SJCRH30 (cell line): Measurements from ENCODE around the gene TBCK. TPM values are rescaled to one million over a fixed set of nuclear protein-coding genes. Genes with fewer than 3 reads are reported as not detected.

Source experiments
- DNase-seq, 2 experiments: peaks; one replicate each; pipeline ENCODE4 v3.0.0-alpha.2; 2015 to 2020
- H3K27ac ChIP-seq: fragments of 250-450 bp; sonication (Bioruptor Pico); 2 replicates; pipeline ENCODE4 v1.5.1; 2020; ENCODE audit warnings: mild to moderate bottlenecking, moderate library complexity
- H3K27me3 ChIP-seq: fragments of 250-450 bp; sonication (Bioruptor Pico); 2 replicates; pipeline ENCODE4 v1.5.1; 2020; ENCODE audit warnings: mild to moderate bottlenecking, moderate library complexity
- H3K36me3 ChIP-seq: fragments of 250-450 bp; sonication (Bioruptor Pico); 2 replicates; pipeline ENCODE4 v1.5.1; 2020; ENCODE audit warnings: mild to moderate bottlenecking, moderate library complexity
- H3K4me1 ChIP-seq: fragments of 250-450 bp; sonication (Bioruptor Pico); 2 replicates; pipeline ENCODE4 v1.5.1; 2020; ENCODE audit warnings: mild to moderate bottlenecking, moderate library complexity
- H3K4me3 ChIP-seq: fragments of 250-450 bp; sonication (Bioruptor Pico); 2 replicates; pipeline ENCODE4 v1.5.1; 2020; ENCODE audit warnings: mild to moderate bottlenecking, moderate library complexity
- H3K9me3 ChIP-seq: fragments of 250-450 bp; sonication (Bioruptor Pico); replicated peaks from 2 replicates; pipeline ENCODE4 v1.5.1; 2020; ENCODE audit warnings: mild to moderate bottlenecking, moderate library complexity
- total RNA-seq: library from RNA; depleted of rRNA; stranded (reverse); fragments of >200 nt; shearing (Covaris generic); gene quantifications from 2 replicates; pipeline ENCODE4 v1.2.3, GENCODE V29; 2014; rRNA removed

TBCK gene
- 20.3 and 26.5 TPM in 2 replicates for total RNA-seq

DNA sequence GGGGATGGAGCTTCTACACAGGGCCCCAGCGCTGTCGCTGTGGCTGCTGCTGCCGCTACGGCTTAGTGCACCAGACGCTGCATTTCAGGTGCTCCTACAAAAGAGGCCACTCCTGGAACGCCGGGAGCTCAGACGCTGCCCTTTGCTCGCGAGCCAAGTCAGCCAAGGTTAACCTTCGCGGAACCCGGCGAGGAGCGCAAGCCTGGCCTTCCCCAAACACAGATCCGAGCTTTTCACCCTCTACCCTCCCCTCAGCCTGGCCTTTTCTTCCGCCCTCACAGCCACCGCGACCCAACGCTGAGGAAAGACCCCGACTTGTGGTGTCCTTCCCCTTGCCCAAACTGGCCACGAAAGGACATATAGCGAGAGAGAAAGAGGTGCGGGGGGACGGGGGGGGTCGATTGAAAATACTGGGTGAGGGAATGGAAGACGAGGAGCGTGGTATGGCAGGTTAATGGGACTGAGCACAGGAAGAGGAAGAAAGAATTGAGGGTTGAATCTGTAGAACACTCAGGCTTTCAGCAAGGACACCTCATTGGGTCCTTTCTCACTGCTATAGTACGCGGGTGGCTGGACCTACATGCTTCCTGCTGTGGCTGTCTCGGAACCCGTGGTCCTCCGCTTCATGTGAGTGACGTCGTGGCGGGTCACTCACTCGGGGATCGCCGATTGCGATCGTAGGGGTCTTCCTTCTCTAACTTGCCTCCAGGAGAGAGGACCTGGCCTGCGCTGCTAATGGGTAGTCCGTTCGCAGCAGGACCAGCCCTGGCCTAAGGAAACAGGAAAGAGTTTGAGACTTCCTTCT is at the start of gene TBCK, which contains the start of gene AIMP1:
Gene TBCK, minus strand, starts transcription at position 242 of the 805 bp plus-strand sequence. CDS start 7,249 bp downstream, outside the sequence.
Gene AIMP1, plus strand, starts transcription at position 583 of the 805 bp plus-strand sequence. CDS start 8,460 bp downstream, outside the sequence.
- DNase-seq = peak; percentile 89 to 93
- H3K9me3 ChIP-seq = no peaks in the 10 kb centered on the region
- peak within 1 kb of the TSS; percentile 98 for H3K27ac ChIP-seq
- H3K27me3 ChIP-seq = no peaks in the 10 kb centered on the region
- peaks cover 16% of the 10 kb centered on the region for H3K4me1 ChIP-seq
- peak within 1 kb of the TSS; percentile 72 for H3K4me3 ChIP-seq
- 0 out of 2 replicates have a peak, but pooled peaks cover 4% of the 10 kb centered on the region for H3K36me3 ChIP-seq

DNA sequence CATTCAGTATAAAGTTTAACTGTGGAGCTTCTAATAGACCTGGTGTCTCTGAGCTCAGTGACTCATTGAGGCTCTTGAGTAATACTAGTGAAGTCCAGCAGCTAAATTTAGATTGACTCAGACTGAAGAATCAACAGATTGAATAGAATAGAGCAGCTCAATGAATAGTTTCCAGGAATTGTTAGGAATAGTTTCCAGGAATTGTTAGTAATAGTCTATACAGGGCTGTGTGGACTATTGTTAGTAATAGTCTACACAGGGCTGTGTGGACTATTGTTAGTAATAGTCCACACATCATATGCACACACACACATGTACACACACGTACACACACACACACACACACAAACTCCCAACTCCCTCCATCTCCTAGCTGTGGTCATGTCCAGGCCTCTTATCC is 49.6 kb upstream of the TBCK start:
- Histone ChIP-seq H3K4me3 (no peak overlapping the region), H3K36me3 (no peaks in the 10 kb centered on the region), H3K27ac (no peak overlapping the region), H3K9me3 (no peaks in the 10 kb centered on the region), H3K27me3 (no peaks in the 10 kb centered on the region), H3K4me1 (no peaks in the 10 kb centered on the region)
- no peak for DNase-seq

DNA sequence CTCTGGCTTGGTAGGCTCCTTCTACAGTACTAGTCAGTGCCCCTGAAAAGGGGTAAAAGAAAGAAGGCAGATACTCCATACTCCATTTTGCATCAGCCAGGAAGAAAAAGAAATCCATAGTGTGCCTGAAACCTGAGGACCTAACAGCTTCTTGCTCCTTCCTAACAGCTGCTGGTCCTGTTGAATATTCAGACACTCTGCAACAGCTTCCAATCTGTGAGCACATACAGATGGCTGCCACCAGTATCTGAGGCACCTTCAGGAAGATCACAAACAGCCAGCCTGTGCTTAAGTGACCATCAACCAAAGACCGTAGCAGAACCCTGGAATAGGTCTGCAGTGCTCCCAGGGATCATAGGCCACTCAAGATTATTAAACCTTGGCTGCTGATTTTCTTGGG is 48.3 kb upstream of the TBCK start:
- no peaks in the 10 kb centered on the region for H3K36me3 ChIP-seq
- peak in 1 of 2 experiments; percentile 37 for DNase-seq
- H3K9me3 ChIP-seq = no peaks in the 10 kb centered on the region
- H3K4me1 ChIP-seq = no peaks in the 10 kb centered on the region
- no peaks in the 10 kb centered on the region for H3K27me3 ChIP-seq
- H3K4me3 ChIP-seq = no peak overlapping the region
- H3K27ac ChIP-seq = no peak overlapping the region

DNA sequence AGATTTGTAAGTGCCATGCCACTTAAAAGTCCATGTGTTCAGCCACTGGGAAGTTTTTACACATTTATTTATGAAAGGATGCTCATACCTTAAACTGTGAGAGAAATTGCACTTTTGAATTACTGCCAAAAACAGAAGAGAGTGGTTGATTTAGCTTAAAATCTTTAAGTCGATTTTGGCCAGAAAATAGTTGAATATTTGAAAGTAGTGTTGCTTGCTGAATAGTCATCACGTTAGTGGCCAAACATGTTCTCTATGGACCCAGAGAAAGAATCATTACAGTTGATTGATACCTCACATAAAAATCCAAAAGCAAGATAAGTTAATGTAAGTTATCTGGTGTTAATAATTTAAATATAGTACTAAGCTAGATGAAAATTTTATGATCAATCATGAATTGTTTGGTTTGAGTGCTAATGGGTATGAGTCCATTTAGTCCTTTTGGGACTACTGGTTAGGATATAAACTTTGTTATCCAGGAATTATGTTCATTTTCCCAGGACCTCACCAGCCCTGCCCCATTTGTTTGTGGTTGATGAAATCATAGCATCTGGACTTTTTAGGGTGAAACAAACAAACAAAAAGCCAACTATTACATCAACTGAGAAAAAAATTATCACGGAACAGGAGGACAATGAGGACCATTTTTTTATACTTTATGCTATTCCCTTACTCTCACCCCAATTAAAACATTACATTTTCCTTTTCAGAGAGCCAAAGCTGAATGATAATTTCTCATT is 46.2 kb upstream of the TBCK start:
- no peak for DNase-seq
- Histone ChIP-seq H3K36me3 (no peaks in the 10 kb centered on the region), H3K9me3 (no peaks in the 10 kb centered on the region), H3K4me1 (no peaks in the 10 kb centered on the region), H3K27ac (no peak overlapping the region), H3K4me3 (no peak overlapping the region), H3K27me3 (no peaks in the 10 kb centered on the region)

DNA sequence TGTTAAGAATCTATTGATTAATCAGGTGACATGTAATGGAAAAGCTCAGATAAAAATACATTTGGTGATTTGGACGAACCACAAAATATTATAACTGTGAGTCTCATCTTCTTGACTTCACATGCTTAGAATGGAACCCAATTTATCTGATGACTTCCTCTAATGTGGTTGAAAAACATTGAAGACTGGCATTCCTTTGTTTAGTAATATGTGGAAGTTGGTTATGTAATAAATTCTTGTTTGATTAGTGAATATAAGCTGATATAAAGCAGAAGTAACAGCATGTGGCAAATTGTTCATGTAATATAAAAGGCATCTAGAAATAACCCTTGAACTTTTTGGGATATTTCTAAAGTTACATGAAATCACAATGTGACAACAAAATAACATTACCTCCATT is 42.9 kb upstream of the TBCK start:
- no peaks in the 10 kb centered on the region for H3K9me3 ChIP-seq
- H3K27me3 ChIP-seq = no peaks in the 10 kb centered on the region
- no peak overlapping the region for H3K4me3 ChIP-seq
- no peaks in the 10 kb centered on the region for H3K36me3 ChIP-seq
- no peak for DNase-seq
- H3K27ac ChIP-seq = no peak overlapping the region
- no peaks in the 10 kb centered on the region for H3K4me1 ChIP-seq

DNA sequence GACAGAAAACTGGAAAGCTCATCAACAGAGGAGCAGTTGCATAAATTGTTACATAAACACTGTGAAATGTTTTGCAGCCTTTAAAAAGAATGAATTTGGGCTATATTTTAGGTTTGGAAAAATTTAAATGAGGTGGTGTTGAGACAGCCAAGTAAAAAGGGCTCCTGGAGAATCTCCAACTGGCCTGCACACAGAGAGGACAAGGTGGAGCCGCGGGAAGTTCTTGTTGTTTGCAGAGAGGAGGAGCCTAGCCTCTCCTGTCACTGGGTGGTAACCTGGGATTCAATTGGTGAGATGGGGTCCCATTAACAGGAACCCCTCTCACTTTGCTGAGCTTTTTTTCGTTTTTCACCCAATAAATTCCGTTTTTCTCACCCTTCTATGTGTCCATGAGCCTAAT is 39.2 kb upstream of the TBCK start:
- H3K27me3 ChIP-seq = no peaks in the 10 kb centered on the region
- no peak overlapping the region for H3K4me3 ChIP-seq
- no peaks in the 10 kb centered on the region for H3K9me3 ChIP-seq
- no peaks in the 10 kb centered on the region for H3K4me1 ChIP-seq
- DNase-seq = no peak
- no peak overlapping the region for H3K27ac ChIP-seq
- no peaks in the 10 kb centered on the region for H3K36me3 ChIP-seq

DNA sequence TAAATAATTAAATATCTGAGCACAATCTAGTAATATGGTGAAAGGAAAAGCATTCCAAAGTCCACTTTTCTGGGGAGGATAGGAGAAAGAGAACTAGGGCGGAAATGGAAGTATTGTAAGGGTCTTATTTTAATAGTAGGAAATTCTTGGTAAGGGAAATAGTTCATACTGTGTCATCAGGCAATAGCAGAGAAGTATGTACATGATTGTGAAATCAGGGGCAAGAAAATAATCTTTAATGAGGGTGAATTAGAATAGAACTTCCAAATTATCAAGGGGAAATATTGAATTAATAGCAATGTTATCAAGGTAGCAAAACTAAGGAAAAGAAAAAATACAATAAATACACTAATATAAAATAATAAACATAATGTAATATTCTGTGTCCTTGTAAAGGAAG is 37.8 kb upstream of the TBCK start:
- Histone ChIP-seq H3K4me1 (no peaks in the 10 kb centered on the region), H3K27ac (no peak overlapping the region), H3K4me3 (no peak overlapping the region), H3K36me3 (peaks cover 9% of the 10 kb centered on the region), H3K27me3 (no peaks in the 10 kb centered on the region), H3K9me3 (no peaks in the 10 kb centered on the region)
- DNase-seq = no peak

DNA sequence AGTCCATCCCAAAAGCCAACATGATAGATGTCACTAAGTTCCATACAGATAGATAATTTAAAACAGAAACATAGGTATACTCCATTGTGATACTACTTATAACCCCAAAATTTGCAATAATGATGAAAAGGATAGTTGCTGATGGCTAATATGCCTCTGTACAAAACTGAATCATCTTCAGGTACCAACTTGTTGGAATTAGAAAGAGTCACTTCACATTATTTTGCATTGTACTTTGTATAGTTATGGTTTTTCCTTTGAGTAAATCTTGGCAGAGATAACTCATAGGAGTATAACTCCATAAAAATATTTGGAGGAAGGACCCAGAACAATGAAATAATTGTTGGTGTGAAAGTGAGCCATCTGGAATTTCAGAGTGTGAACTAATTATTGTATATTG is 35.0 kb upstream of the TBCK start:
- DNase-seq = no peak
- Histone ChIP-seq H3K9me3 (no peaks in the 10 kb centered on the region), H3K4me1 (no peaks in the 10 kb centered on the region), H3K27me3 (no peaks in the 10 kb centered on the region), H3K4me3 (no peak overlapping the region), H3K36me3 (peaks cover 34% of the 10 kb centered on the region), H3K27ac (no peak overlapping the region)

DNA sequence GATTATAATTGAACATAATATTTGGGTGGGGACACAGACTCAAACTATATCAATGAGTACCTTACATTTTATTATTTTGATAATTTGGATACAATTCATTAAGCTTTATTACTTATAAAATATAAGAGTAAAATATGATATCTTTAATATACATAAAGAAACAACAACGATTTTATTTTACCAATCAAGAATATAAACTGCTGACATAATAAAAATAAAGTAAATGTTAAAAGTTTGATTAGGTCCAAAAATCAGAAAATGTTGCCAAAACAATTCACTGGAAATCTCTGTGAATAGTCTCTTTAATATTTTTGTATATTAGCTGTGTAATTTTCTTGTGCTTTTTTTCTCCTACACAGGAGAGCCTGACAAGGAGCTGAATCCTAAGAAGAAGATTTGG is 31.2 kb upstream of the TBCK start:
- DNase-seq = no peak
- peaks cover 38% of the 10 kb centered on the region for H3K36me3 ChIP-seq
- H3K27me3 ChIP-seq = no peaks in the 10 kb centered on the region
- no peak overlapping the region for H3K4me3 ChIP-seq
- no peak overlapping the region for H3K27ac ChIP-seq
- no peaks in the 10 kb centered on the region for H3K9me3 ChIP-seq
- no peaks in the 10 kb centered on the region for H3K4me1 ChIP-seq

DNA sequence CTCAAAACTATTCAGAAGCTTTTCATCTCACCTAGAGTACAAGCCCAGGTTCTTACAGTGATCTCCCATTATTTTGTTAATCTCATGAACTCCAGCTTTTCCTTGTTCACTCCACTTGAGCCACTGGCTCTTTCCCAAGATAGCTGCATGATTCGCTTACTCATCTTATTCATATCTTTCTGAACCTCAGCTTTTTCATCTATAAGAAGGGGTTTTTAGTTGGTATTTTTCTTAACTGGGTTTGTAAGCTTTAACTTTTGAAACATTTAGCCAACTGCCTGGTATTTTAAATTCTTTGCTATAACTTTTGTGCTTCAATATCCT is 28.6 kb upstream of the TBCK start:
- H3K27ac ChIP-seq = no peak overlapping the region
- H3K36me3 ChIP-seq = peaks cover 53% of the 10 kb centered on the region
- no peak for DNase-seq

DNA sequence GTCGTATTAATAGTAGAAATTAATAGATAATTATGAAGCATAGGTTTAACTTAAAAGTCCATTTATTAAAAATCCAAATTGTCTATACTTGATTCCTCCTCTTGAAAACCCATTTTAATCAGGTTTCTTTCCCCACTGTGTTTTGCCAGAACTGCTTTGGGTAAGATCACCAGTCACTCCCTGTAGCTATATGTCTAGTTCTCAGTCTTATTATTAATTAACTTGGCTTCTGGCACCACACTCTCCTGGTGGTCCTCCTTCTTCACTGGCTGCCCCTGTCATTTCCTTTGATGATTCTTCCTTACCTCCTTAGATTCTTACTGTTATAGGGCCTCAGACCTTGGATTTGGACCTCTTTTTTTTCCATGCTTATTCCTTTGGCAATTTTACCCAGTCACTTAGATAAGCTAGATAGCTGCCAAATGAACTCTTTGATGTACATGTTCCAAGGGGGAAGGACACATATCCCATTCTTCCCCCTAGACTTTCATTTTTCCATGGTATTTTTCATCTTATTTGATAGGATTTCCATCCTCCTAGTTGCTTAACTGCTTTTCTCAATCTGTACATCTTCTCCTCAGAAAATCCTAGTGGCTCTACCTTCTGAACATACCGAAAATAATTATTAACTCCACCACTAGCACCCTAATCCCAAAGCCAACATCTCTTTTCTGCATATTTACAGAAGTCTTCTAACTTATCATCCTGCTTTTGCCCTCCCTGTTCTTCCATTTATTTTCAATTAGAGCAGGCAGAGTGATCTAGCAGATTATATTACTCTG is 28.0 kb upstream of the TBCK start:
- no peaks in the 10 kb centered on the region; the same call in 1 of the 2 replicates for H3K9me3 ChIP-seq
- H3K27ac ChIP-seq = no peak overlapping the region
- peaks cover 48% of the 10 kb centered on the region for H3K36me3 ChIP-seq
- no peaks in the 10 kb centered on the region for H3K27me3 ChIP-seq
- DNase-seq = no peak
- H3K4me1 ChIP-seq = no peaks in the 10 kb centered on the region
- no peak overlapping the region for H3K4me3 ChIP-seq

More for the DNA sequence above, 28.6 kb upstream of the TBCK start:
- Histone ChIP-seq H3K4me1 (no peaks in the 10 kb centered on the region), H3K4me3 (no peak overlapping the region), H3K9me3 (no peaks in the 10 kb centered on the region; the same call in 1 of the 2 replicates), H3K27me3 (no peaks in the 10 kb centered on the region)

DNA sequence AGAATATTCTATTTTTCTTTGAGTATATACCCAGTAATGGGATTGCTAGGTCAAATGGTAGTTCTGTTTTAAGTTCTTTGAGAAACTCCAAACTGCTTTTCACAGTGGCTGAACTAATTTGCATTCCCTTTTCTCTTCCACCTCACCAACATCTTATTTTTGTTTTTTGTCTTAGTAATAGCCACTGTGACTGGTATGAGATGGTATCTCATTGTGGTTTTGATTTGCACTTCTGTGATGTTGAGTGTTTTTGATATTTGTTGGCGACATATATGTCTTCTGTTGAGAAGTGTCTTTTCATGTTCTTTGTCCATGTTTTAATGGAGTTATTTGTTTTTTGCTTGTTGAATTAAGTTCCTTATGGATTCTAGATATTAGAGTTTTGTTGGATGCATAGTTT is 24.8 kb upstream of the TBCK start:
- no peak overlapping the region for H3K27ac ChIP-seq
- peaks cover 40% of the 10 kb centered on the region for H3K36me3 ChIP-seq
- peaks cover 4% of the 10 kb centered on the region for H3K9me3 ChIP-seq

DNA sequence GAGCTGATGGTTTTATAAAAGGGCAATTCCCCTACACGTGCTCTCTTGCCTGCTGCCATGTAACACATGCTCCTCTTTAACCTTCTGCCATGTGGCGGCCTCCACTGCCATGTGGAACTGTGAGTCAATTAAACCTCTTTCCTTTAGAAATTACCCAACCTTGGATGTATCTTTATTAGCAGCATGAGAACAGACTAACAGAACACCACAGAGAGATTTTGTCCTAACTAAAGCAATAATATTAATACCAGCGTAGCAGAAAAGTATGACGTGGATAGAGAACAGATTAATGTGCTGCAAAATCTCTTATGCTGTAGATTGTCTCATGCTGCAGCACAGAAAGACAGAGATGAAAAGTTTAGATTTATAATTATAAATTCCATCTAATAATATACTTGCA is 23.4 kb upstream of the TBCK start:
- Histone ChIP-seq H3K36me3 (peaks cover 49% of the 10 kb centered on the region), H3K27ac (no peak overlapping the region), H3K4me3 (no peak overlapping the region), H3K9me3 (peaks cover 4% of the 10 kb centered on the region), H3K4me1 (no peaks in the 10 kb centered on the region), H3K27me3 (no peaks in the 10 kb centered on the region)
- DNase-seq = no peak

More for the DNA sequence above, 24.8 kb upstream of the TBCK start:
- Histone ChIP-seq H3K27me3 (no peaks in the 10 kb centered on the region), H3K4me3 (no peak overlapping the region), H3K4me1 (no peaks in the 10 kb centered on the region)
- no peak for DNase-seq

DNA sequence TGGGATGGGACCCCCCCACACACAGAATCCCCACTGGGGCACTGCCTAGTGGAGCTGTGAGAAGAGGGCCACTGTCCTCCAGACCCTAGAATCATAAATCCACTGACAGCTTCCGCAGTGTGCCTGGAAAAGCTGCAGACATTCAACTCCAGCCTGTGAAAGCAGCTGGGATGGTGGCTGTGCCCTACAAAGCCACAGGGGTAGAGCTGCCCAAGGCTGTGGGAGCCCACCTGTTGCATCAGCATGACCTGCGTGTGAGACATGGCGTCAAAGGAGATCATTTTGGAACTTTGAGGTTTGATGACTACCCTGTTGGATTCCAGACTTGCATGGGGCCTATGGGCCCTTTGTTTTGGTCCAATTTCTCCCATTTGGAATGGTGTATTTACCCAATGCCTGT is 22.7 kb upstream of the TBCK start:
- no peak for DNase-seq
- peaks cover 4% of the 10 kb centered on the region for H3K9me3 ChIP-seq
- H3K4me1 ChIP-seq = no peaks in the 10 kb centered on the region
- H3K4me3 ChIP-seq = no peak overlapping the region
- H3K27ac ChIP-seq = no peak overlapping the region
- no peaks in the 10 kb centered on the region for H3K27me3 ChIP-seq
- peaks cover 53% of the 10 kb centered on the region for H3K36me3 ChIP-seq

DNA sequence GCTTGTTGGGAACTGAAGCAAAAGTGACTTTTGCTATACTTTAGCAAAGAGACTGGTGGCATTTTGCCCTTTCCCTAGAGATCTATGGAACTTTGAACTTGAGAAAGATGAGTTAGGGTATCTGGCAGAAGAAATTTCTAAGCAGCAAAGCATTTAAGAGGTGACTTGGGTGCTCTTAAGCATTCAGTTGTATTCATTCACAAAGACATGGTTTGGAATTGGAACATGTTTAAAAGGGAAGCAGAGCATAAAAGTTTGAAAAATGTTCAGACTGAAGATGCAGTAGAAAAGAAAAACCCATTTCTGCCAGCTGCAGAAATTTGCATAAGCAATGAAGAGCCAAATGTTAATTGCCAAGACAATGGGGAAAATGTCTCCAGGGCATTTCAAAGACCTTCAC is 21.9 kb upstream of the TBCK start:
- no peaks in the 10 kb centered on the region for H3K27me3 ChIP-seq
- peaks cover 60% of the 10 kb centered on the region for H3K36me3 ChIP-seq
- H3K4me3 ChIP-seq = no peak overlapping the region
- DNase-seq = no peak
- H3K9me3 ChIP-seq = peaks cover 4% of the 10 kb centered on the region
- H3K27ac ChIP-seq = no peak overlapping the region
- H3K4me1 ChIP-seq = no peaks in the 10 kb centered on the region
